Renal cortex interstitium (tissue), 11 donors: ENCODE measurements around the gene ADAM21. TPM values are rescaled to one million over a fixed set of nuclear protein-coding genes. Genes with fewer than 3 reads are reported as not detected.
"Not testable (repeated sequence)": the region's sequence is repeated elsewhere in the genome, so short reads cannot be mapped to it uniquely, and the experiment has no call there.

Source experiments
- DNase-seq, 11 donors: peaks; one replicate each; pipeline ENCODE4 v3.0.0-alpha.2; 2013; ENCODE audit warnings: low read depth in 9 of 11, low spot score in 4 of 11; ENCODE audit errors: extremely low read depth in 1 of 11
- polyA plus RNA-seq, 3 donors: library from polyadenylated mRNA; unstranded; fragments of 120-200 nt; gene quantifications; one replicate each; pipeline ENCODE4 v1.2.1, GENCODE V29; 2013; ENCODE audit not compliant: insufficient read length in 3 of 3

The ADAM21 gene
- polyA plus RNA-seq, 3 donors = 0.34 to 0.65 (median 0.45) TPM

DNA sequence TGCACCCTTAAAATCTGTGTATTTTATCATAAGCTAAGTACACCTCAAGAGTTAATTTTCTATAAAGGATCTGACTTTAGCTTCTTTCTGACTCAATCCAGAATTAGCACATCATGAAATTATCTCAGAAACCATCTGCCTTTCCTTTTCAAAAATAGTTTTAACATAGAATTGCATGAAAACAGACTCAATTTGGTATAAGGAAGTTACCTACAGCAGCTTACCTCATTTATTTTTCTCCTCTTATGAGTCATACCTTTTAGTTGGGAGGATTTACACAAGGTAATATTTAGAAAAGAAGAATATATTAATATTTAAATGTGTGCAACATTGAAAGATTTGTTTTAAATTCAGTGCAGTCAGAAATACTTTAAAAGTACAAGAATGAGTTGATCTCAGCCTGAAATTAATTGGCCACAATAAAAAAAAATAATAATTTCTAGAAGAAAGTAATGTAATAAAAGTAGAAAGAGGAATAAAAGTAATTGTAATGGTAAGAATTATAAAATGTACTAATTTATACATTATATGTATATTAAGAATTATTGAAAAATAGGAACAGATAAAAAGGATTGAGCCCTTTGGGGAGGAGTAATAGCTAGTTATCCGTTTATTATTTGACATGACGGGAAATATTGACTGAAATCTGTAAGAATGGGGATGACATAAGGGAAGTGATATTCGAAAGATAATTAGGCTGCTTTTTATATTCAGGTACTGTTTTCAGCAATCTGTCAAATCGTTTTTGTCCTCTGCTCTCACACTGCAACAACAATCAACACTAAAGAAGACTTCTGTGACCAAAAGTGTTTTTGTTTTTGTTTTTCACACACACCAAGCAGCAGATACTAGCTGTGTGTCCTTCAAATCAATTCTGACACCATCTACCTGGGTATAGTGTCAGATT lies 20.5 kb downstream of the ADAM21 start:
- DNase-seq = no peak

DNA sequence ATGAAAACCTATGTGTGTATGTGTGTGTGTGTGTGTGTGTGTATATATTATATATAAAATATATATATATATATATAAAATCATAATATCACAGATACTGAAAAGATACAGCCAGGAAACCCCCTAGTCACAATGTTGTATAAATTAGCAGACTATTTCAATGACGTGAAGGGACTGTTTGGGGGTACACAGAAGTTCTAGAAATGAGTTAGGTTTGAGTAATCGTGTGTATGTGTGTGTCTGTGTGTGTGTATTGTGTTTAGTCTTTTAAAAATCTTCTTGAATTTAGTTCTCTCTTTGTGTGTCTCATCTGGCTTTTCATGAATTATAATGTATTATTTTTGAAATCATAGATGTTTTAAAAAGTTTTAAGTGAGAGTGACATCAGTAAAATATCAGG lies 21.9 kb downstream of the ADAM21 start:
- no peak for DNase-seq

DNA sequence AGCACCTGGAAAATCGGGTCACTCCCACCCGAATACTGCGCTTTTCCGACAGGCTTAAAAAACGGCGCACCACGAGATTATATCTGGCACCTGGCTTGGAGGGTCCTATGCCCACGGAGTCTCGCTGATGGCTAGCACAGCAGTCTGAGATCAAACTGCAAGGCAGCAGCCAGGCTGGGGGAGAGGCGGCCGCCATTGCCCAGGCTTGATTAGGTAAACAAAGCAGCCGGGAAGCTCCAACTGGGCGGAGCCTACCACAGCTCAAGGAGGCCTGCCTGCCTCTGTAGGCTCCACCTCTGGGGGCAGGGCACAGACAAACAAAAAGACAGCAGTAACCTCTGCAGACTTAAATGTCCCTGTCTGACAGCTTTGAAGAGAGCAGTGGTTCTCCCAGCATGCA lies 23.5 kb downstream of the ADAM21 start:
- not testable (repeated sequence) for DNase-seq

DNA sequence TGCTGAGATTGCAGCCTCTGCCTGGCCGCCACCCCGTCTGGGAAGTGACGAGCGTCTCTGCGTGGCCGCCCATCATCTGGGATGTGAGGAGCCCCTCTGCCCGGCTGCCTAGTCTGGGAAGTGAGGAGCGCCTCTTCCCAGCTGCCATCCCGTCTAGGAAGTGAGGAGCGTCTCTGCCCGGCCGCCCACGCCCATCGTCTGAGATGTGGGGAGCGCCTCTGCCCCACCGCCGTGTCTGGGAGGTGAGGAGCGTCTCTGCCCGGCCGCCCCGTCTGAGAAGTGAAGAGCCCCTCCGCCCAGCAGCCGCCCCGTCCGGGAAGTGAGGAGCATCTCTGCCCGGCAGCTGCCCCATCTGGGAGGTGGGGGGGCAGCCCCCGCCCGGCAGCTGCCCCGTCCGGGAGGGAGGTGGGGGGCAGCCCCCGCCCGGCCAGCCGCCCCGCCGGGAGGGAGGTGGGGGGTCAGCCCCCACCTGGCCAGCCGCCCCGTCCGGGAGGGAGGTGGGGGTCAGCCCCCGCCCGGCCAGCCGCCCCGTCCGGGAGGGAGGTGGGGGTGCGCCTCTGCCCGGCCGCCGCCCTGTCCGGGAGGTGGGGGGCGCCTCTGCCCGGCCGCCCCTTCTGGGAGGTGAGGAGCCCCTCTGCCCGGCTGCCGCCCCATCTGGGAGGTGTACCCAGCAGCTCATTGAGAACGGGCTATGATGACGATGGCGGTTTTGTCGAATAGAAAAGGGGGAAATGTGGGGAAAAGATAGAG lies 25.6 kb downstream of the ADAM21 start:
- DNase-seq = not testable (repeated sequence)

DNA sequence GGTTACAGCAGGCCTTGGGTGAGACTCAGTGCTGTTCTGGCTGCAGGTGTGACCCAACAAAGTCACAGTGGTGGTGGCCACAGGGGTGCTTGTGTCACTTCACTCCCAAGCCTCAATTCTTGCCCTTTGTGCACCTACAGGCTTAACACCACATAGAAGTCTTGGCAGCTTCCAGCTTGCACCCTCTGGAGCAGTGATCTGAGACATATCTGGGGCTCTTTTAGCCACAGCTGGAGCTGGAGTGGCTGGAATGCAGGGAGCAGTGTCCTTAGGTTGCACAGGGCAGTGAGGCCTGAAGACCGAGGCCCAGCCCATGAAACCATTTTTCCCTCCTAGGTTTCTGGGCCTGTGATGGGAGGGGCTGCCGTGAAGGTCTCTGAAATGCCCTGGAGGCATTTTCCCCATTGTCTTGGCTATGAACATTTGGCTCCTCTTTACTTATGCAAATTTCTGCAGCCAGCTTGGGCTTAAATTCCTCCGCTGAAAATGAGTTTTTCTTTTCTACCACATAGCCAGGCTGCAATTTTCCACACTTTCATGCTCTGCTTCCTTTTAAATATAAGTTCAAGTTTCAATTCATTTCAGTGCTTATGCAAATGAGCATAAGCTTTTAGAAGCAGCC lies 37.7 kb downstream of the ADAM21 start:
- no peak for DNase-seq

DNA sequence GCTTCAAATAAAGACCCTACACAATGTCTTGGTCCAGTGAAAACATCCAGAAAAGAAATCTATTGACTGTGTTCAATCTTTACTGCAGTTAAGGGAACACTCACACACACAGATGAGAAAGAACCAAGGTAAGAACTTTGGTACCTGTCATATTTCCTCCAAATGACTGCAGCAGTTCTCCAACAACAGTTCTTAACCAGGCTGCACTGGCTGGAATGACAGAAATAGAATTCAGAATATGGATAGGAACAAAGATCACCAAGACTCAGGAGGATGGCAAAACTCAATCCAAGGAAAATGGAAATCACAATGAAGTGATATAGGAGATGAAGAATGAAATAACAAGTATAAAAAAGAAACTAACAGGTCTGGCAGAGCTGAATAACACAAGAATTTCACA lies 46.2 kb downstream of the ADAM21 start:
- no peak for DNase-seq

Other genes starting within 250 kb of the ADAM21 start
- 10 to 100 TPM; 74.1 to 92.4 (median 80.5) TPM for gene COX16, start 92.5 kb upstream of the ADAM21 start, polyA plus RNA-seq
- gene SYNJ2BP, start 35.1 kb upstream of the ADAM21 start, polyA plus RNA-seq = 10 to 100 TPM; 38.8 to 45.3 (median 45.3) TPM
- gene ADAM20, start 82.8 kb downstream of the ADAM21 start, polyA plus RNA-seq = under 1 TPM; 0.07 to 0.18 (median 0.11) TPM
- gene MED6, start 148.5 kb downstream of the ADAM21 start, polyA plus RNA-seq = 10 to 100 TPM; 38.2 to 40.4 (median 38.9) TPM
- gene TTC9, start 189.7 kb downstream of the ADAM21 start, polyA plus RNA-seq = 1 to 10 TPM; 3.8 to 4.3 (median 3.9) TPM